Body of pancreas (tissue), 4 donors: Measurements from ENCODE around the gene GLP2R. TPM values are rescaled to one million over a fixed set of nuclear protein-coding genes. Genes with fewer than 3 reads are reported as not detected.

Experiments used
- ATAC-seq: fragments of 150-250 bp; one replicate; pipeline ENCODE4 v1.9.1; 2016
- DNase-seq, 4 donors: peaks; one replicate each; pipeline ENCODE4 v3.0.0-alpha.2; 2019
- H3K27ac ChIP-seq, 4 donors: fragments of 200-600 bp; sonication (generic); 1 replicate in 3 of 4; 2 replicates in 1 of 4; pipeline versions ENCODE4 v1.5.1 to v1.6.1; 2016 to 2019; ENCODE audit warnings: mild to moderate bottlenecking in 1 of 4, mixed read lengths in 1 of 4, moderate library complexity in 1 of 4
- H3K27me3 ChIP-seq, 2 donors: fragments of 200-600 bp; sonication (generic); one replicate each; pipeline ENCODE4 v1.6.0; 2016; ENCODE audit warnings: mild to moderate bottlenecking in 1 of 2
- H3K36me3 ChIP-seq, 2 donors: fragments of 200-600 bp; sonication (generic); replicated peaks in 1 of 2; 2 replicates each; pipeline ENCODE4 v1.5.1; 2016; ENCODE audit warnings: low read depth in 2 of 2; ENCODE audit not compliant: insufficient read depth in 1 of 2
- H3K4me1 ChIP-seq: fragments of 200-600 bp; sonication (generic); one replicate; pipeline ENCODE4 v1.6.0; 2016
- H3K4me3 ChIP-seq, 2 donors: fragments of 200-600 bp; sonication (generic); 1 replicate in 1 of 2; 2 replicates in 1 of 2; pipeline ENCODE4 v1.5.1; 2016 to 2019
- H3K9me3 ChIP-seq, 3 donors: fragments of 200-600 bp; sonication (generic); 1 replicate in 2 of 3; 2 replicates in 1 of 3; pipeline ENCODE4 v1.5.1; 2016
- POLR2A ChIP-seq, 3 donors: fragments of 450-650 bp; IDR thresholded peaks; one replicate each; pipeline ENCODE4 v1.6.1; 2016; ENCODE audit warnings: antibody characterized with exemption in 3 of 3, mild to moderate bottlenecking in 2 of 3
- WGBS, 2 donors: methylation state at CpG; one replicate each; pipeline ENCODE4 v1.1.5; 2017; 5-methylcytosine and 5-hydroxymethylcytosine counted together
- intact Hi-C: fragments of 100-400 bp; cut with DNase I; formaldehyde crosslinking; loops from one replicate; pipeline ENCODE4 v1.15.1; 2023
- total RNA-seq, 2 donors: library from RNA; depleted of rRNA; stranded (reverse); fragments of >200 nt; gene quantifications; one replicate each; pipeline ENCODE4 v1.1.0, GENCODE V29; 2016
- TF ChIP-seq, protein P1 (sequence below), 7 experiments: fragments of 450-650 bp in 4 of 7; fragments of 200-600 bp in 3 of 7; sonication (generic) in 3 of 7; IDR thresholded peaks; one replicate each; pipeline ENCODE4 v1.5.1; 2016 to 2019; ENCODE audit warnings: antibody characterized with exemption in 7 of 7

GLP2R gene
- total RNA-seq, 2 donors from 2014 or later = 4.6 to 4.7 TPM

DNA sequence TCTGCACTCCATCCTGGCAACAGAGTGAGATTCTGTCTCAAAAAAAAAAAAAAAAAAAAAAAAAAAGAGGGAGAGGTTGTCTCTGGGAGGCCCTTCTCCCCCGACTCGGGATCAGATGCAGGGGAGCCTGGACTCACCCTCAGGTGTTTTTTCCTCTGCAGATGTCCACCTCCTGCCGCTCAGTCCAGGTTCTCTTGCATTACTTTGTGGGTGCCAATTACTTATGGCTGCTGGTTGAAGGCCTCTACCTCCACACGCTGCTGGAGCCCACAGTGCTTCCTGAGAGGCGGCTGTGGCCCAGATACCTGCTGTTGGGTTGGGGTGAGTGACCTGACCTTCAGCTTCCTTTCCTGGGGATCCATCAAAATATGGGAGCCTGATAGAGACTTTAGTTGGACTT is 34.1 kb downstream of the GLP2R start:
- ATAC-seq = no peak
- Histone ChIP-seq H3K27ac (no peak overlapping the region), H3K36me3 (no peaks in the 10 kb centered on the region), H3K4me3 (no peak overlapping the region), H3K9me3 (peaks cover 0 to 10% (median 0%) of the 10 kb centered on the region in 3 donors), H3K27me3 (no peaks in the 10 kb centered on the region), H3K4me1 (no peaks in the 10 kb centered on the region)
- intact Hi-C loops = no loop called here
- no peak for DNase-seq
- TF ChIP-seq, protein P1, sequence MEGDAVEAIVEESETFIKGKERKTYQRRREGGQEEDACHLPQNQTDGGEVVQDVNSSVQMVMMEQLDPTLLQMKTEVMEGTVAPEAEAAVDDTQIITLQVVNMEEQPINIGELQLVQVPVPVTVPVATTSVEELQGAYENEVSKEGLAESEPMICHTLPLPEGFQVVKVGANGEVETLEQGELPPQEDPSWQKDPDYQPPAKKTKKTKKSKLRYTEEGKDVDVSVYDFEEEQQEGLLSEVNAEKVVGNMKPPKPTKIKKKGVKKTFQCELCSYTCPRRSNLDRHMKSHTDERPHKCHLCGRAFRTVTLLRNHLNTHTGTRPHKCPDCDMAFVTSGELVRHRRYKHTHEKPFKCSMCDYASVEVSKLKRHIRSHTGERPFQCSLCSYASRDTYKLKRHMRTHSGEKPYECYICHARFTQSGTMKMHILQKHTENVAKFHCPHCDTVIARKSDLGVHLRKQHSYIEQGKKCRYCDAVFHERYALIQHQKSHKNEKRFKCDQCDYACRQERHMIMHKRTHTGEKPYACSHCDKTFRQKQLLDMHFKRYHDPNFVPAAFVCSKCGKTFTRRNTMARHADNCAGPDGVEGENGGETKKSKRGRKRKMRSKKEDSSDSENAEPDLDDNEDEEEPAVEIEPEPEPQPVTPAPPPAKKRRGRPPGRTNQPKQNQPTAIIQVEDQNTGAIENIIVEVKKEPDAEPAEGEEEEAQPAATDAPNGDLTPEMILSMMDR (IDR thresholded peaks at IDR 0.05) = no peak
- TF ChIP-seq POLR2A (IDR thresholded peaks at IDR 0.05) = no peak
- WGBS, 2 donors = 63 to 82% methylated on average over 5 of the region's 5 CpGs

DNA sequence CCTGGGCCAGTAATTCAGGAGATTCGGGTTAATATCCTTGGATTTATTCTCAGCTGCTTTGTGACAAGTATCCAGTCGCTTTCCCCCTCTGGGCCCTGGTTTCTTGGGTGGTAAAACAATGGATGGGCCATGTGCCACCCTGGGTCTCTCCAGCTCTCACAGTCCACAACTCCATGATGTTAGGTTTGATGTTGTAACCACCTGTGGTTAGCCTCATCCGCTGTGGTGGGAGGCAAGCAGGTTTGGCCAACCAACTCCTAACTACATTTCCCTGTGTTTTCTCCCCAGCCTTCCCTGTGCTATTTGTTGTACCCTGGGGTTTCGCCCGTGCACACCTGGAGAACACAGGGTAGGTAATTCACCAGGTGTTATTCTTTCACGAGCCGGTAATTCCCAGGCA is 35.1 kb downstream of the GLP2R start:
- Histone ChIP-seq H3K27me3 (no peaks in the 10 kb centered on the region), H3K4me3 (no peak overlapping the region), H3K9me3 (peaks cover 0 to 10% (median 0%) of the 10 kb centered on the region in 3 donors), H3K36me3 (no peaks in the 10 kb centered on the region), H3K27ac (no peak overlapping the region), H3K4me1 (no peaks in the 10 kb centered on the region)
- no peak for DNase-seq
- intact Hi-C loops = no loop called here
- no peak for ATAC-seq
- TF ChIP-seq, protein P1 (IDR thresholded peaks at IDR 0.05) = no peak
- TF ChIP-seq POLR2A (IDR thresholded peaks at IDR 0.05) = no peak
- 50 to 59% methylated on average over 7 of the region's 7 CpGs for WGBS, 2 donors

DNA sequence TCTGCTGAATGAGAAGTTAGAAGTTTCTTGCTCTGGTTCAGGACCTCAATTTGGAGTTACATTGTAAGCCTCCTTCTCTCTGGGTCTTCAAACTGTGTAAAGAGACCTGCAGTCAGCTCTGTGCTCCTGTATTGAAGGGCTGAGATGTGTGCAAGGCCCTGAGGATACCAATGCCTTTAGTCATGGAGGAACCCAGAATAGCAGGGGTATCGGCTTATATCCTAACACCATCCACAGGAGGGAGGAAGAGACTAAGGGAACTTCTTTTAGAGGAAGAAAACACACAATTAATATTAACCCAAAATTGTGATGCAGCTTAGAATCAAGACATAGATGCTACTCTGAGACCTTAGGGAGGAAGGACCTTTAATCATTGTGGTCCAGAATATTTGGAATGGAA is 36.5 kb downstream of the GLP2R start:
- Histone ChIP-seq H3K4me3 (no peak overlapping the region), H3K4me1 (no peaks in the 10 kb centered on the region), H3K36me3 (no peaks in the 10 kb centered on the region), H3K27me3 (no peaks in the 10 kb centered on the region), H3K9me3 (peaks cover 0 to 10% (median 0%) of the 10 kb centered on the region in 3 donors), H3K27ac (no peak overlapping the region)
- intact Hi-C loops = no loop called here
- no peak for ATAC-seq
- TF ChIP-seq POLR2A (IDR thresholded peaks at IDR 0.05) = no peak
- TF ChIP-seq, protein P1 (IDR thresholded peaks at IDR 0.05) = no peak
- WGBS, 2 donors = 79 to 100% methylated on average over 1 of the region's 1 CpG
- DNase-seq = no peak

DNA sequence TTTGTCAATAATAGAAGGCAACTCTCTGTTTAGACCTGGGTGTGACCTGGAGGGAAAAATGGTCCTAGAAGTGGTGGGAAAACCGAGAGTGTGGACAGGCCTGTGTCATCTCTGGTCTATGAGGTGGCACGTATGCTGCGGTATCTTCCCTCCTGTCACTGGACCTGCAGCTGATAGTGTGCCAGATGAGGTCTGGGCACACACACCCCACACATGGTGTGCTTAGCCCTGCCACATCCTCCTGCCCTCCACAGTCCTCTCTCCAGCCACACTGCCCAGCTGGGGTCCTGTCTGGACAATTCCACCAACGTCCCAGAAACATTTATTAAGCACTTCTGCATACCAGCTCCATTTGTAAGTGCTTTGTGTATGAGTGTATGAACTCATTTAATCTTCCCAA is 37.2 kb downstream of the GLP2R start:
- Histone ChIP-seq H3K27ac (no peak overlapping the region), H3K36me3 (no peaks in the 10 kb centered on the region), H3K27me3 (no peaks in the 10 kb centered on the region), H3K4me3 (no peak overlapping the region), H3K9me3 (peaks cover 0 to 8% (median 0%) of the 10 kb centered on the region in 3 donors), H3K4me1 (no peaks in the 10 kb centered on the region)
- intact Hi-C loops = no loop called here
- DNase-seq = no peak
- no peak for ATAC-seq
- TF ChIP-seq, protein P1 (IDR thresholded peaks at IDR 0.05) = no peak
- no peak for TF ChIP-seq POLR2A (IDR thresholded peaks at IDR 0.05)
- 39 to 65% methylated on average over 4 of the region's 4 CpGs for WGBS, 2 donors

DNA sequence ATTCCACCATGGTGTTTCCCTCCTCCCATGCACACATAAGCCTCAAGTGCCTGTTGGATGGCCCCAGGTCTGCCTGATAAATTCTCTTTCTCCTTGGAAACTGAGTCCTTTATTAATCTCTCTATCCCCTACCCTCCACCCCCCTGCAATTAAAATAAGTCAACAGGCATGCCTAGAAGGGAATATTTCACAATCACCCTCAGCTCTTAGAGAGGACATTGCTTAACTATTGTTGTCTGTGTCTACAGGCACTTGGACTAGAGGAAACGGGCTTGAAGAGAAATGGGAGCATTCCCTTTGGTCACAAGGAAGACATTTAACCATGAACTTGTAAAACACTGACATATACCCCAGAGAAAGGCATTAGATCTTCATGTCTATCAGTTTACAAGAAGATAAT is 39.9 kb downstream of the GLP2R start:
- no peaks in the 10 kb centered on the region for H3K27me3 ChIP-seq
- H3K4me3 ChIP-seq = no peak overlapping the region
- no peaks in the 10 kb centered on the region for H3K36me3 ChIP-seq
- intact Hi-C loops = no loop called here
- no peak for DNase-seq
- H3K9me3 ChIP-seq = no peaks in the 10 kb centered on the region
- no peaks in the 10 kb centered on the region for H3K4me1 ChIP-seq
- no peak overlapping the region for H3K27ac ChIP-seq
- TF ChIP-seq, protein P1 (IDR thresholded peaks at IDR 0.05) = no peak
- TF ChIP-seq POLR2A (IDR thresholded peaks at IDR 0.05) = no peak
- no peak for ATAC-seq
- 17 to 36% methylated on average over 1 of the region's 1 CpG for WGBS, 2 donors
